Liver (tissue), 9 donors: ENCODE results near the gene IFRD2. TPM values are rescaled to one million over a fixed set of nuclear protein-coding genes. Genes with fewer than 3 reads are reported as not detected.

Source experiments
- DNase-seq: peaks from one replicate; pipeline ENCODE4 v3.0.0-alpha.2; 2017; ENCODE audit warnings: low spot score
- H3K27ac ChIP-seq, 2 donors: one replicate each; pipeline ENCODE4 v1.7.0; 2013; ENCODE audit warnings: inconsistent platforms in 2 of 2, low read length in 2 of 2, control low read depth in 1 of 2, low read depth in 1 of 2, mild to moderate bottlenecking in 1 of 2
- H3K27me3 ChIP-seq, 4 donors: one replicate each; pipeline versions ENCODE4 v1.6.1 to v1.7.0; 2013; ENCODE audit warnings: low read length in 3 of 4, inconsistent platforms in 1 of 4, mild to moderate bottlenecking in 1 of 4, moderate library complexity in 1 of 4; ENCODE audit not compliant: control insufficient read depth in 4 of 4, insufficient read depth in 4 of 4
- H3K36me3 ChIP-seq, 4 donors: one replicate each; pipeline versions ENCODE4 v1.6.1 to v1.7.0; 2013; ENCODE audit warnings: low read length in 3 of 4, mild to moderate bottlenecking in 3 of 4, low read depth in 1 of 4, moderate library complexity in 1 of 4; ENCODE audit not compliant: control insufficient read depth in 4 of 4, insufficient read depth in 3 of 4
- H3K4me1 ChIP-seq, 4 donors: one replicate each; pipeline versions ENCODE4 v1.6.1 to v1.7.0; 2013; ENCODE audit warnings: low read length in 3 of 4, mild to moderate bottlenecking in 3 of 4, moderate library complexity in 1 of 4; ENCODE audit not compliant: control insufficient read depth in 4 of 4, insufficient read depth in 4 of 4
- H3K4me3 ChIP-seq, 3 donors: one replicate each; pipeline versions ENCODE4 v1.6.1 to v1.7.0; 2013; ENCODE audit warnings: low read length in 3 of 3, control low read depth in 1 of 3, low read depth in 1 of 3, mild to moderate bottlenecking in 1 of 3
- H3K9ac ChIP-seq, 2 donors: one replicate each; pipeline ENCODE4 v1.7.0; 2013; ENCODE audit warnings: low read length in 2 of 2, mild to moderate bottlenecking in 2 of 2, moderate library complexity in 2 of 2, control low read depth in 1 of 2, low read depth in 1 of 2
- H3K9me3 ChIP-seq, 4 donors: one replicate each; pipeline versions ENCODE4 v1.6.1 to v1.7.0; 2013; ENCODE audit warnings: low read length in 3 of 4; ENCODE audit not compliant: control insufficient read depth in 4 of 4
- ATF3 ChIP-seq: IDR thresholded peaks from 2 replicates; pipeline ENCODE4 v1.6.1; 2016; ENCODE audit warnings: antibody characterized with exemption
- CTCF ChIP-seq: fragments of 150-350 bp; IDR thresholded peaks from 2 replicates; pipeline ENCODE4 v1.5.1; 2017; ENCODE audit warnings: improper control_type of control experiment, low read depth, low read length; ENCODE audit not compliant: missing input control
- EGR1 ChIP-seq, 2 donors: IDR thresholded peaks; 2 replicates each; pipeline ENCODE4 v1.6.1; 2016 to 2018; ENCODE audit warnings: antibody characterized with exemption in 2 of 2, low read depth in 2 of 2
- FOXA2 ChIP-seq: IDR thresholded peaks from 2 replicates; pipeline ENCODE4 v1.6.1; 2016; ENCODE audit warnings: antibody characterized with exemption
- GABPA ChIP-seq, 2 donors: IDR thresholded peaks in 1 of 2; conservative IDR thresholded peaks in 1 of 2; 2 replicates each; pipeline ENCODE4 v1.6.1; 2016; ENCODE audit warnings: antibody characterized with exemption in 2 of 2, mild to moderate bottlenecking in 1 of 2, moderate library complexity in 1 of 2
- HNF4A ChIP-seq, 2 donors: conservative IDR thresholded peaks; 2 replicates each; pipeline ENCODE4 v1.6.1; 2016; ENCODE audit warnings: antibody characterized with exemption in 2 of 2, mild to moderate bottlenecking in 2 of 2
- HNF4G ChIP-seq: IDR thresholded peaks from 2 replicates; pipeline ENCODE4 v1.6.1; 2016; ENCODE audit warnings: antibody characterized with exemption
- MAX ChIP-seq: IDR thresholded peaks from 2 replicates; pipeline ENCODE4 v1.6.1; 2016; ENCODE audit warnings: antibody characterized with exemption
- NR2F2 ChIP-seq: IDR thresholded peaks from 2 replicates; pipeline ENCODE4 v1.6.1; 2016; ENCODE audit warnings: antibody characterized with exemption
- RAD21 ChIP-seq, 2 donors: IDR thresholded peaks; 2 replicates each; pipeline ENCODE4 v1.6.1; 2016; ENCODE audit warnings: antibody characterized with exemption in 2 of 2, mild to moderate bottlenecking in 2 of 2
- REST ChIP-seq: IDR thresholded peaks from 2 replicates; pipeline ENCODE4 v1.6.1; 2016; ENCODE audit warnings: antibody characterized with exemption, mild to moderate bottlenecking
- RXRA ChIP-seq, 2 donors: IDR thresholded peaks; 2 replicates each; pipeline ENCODE4 v1.6.1; 2017 to 2018; ENCODE audit warnings: antibody characterized with exemption in 2 of 2, mild to moderate bottlenecking in 1 of 2
- SP1 ChIP-seq: IDR thresholded peaks from 2 replicates; pipeline ENCODE4 v1.6.1; 2018; ENCODE audit warnings: antibody characterized with exemption, mild to moderate bottlenecking
- TAF1 ChIP-seq: conservative IDR thresholded peaks from 2 replicates; pipeline ENCODE4 v1.6.1; 2016; ENCODE audit warnings: antibody characterized with exemption, mild to moderate bottlenecking
- YY1 ChIP-seq: IDR thresholded peaks from 2 replicates; pipeline ENCODE4 v1.6.1; 2016; ENCODE audit warnings: antibody characterized with exemption, mild to moderate bottlenecking
- WGBS: extraction: QIAGEN DNeasy Blood & Tissue Kit; methylation state at CpG from one replicate; pipeline ENCODE4 v1.1.7; 2013; 5-methylcytosine and 5-hydroxymethylcytosine counted together
- polyA plus RNA-seq, 2 donors: library from polyadenylated mRNA; stranded (reverse) in 1 of 2; unstranded in 1 of 2; fragments of 200-250 nt in 1 of 2; fragments of >200 nt in 1 of 2; fragmentation: Nextera tagmentation in 1 of 2; extraction: Ambion mirVana in 1 of 2; gene quantifications; one replicate each; pipeline versions ENCODE4 v1.2.1 to v1.2.3, GENCODE V29; 2013 to 2015
- total RNA-seq, 2 donors: library from RNA; depleted of rRNA; stranded (reverse); fragments of >200 nt; gene quantifications; one replicate each; pipeline ENCODE4 v1.2.3, GENCODE V29; 2014
- donor health status: healthy.
- donor health status: healthy.
- donor health status: healthy.
- donor health status: healthy.
- donor health status: healthy.

The IFRD2 gene
- total and polyA plus RNA-seq, 4 donors, result 55.7 to 91.2 (median 63.2) TPM

GRCh38 chr3:50256978-50257890, 35.0 kb downstream of the IFRD2 start:
- Histone ChIP-seq H3K4me1 (peaks cover 14 to 42% (median 27%) of the 10 kb centered on the region in 4 donors), H3K4me3 (no peak overlapping the region), H3K9me3 (no peaks in the 10 kb centered on the region), H3K36me3 (peaks cover 12 to 23% (median 20%) of the 10 kb centered on the region in 4 donors), H3K27me3 (no peaks in the 10 kb centered on the region), H3K9ac (no peak overlapping the region), H3K27ac (no peak overlapping the region)
- no peak for TF ChIP-seq YY1
- peak; percentile 62 to 73 for TF ChIP-seq RAD21 (IDR thresholded peaks at IDR 0.05)
- TF ChIP-seq MAX, result no peak
- TF ChIP-seq GABPA (IDR thresholded peaks at IDR 0.05 in 1 of 2, conservative IDR thresholded peaks at IDR 0.05 in 1 of 2), result no peak
- no peak for TF ChIP-seq NR2F2
- no peak for TF ChIP-seq TAF1
- TF ChIP-seq CTCF, result peak; percentile 37
- TF ChIP-seq ATF3, result no peak
- no peak for TF ChIP-seq HNF4G
- no peak for TF ChIP-seq EGR1 (IDR thresholded peaks at IDR 0.05; ENCODE audit: low read depth in 2 of 2)
- TF ChIP-seq HNF4A (conservative IDR thresholded peaks at IDR 0.05), result no peak
- TF ChIP-seq FOXA2, result no peak
- 92% methylated on average over 20 of the region's 20 CpGs for WGBS
- DNase-seq, result no peak

GRCh38 chr3:50255251-50255615, 37.0 kb downstream of the IFRD2 start:
- 86% methylated on average over 9 of the region's 9 CpGs for WGBS
- no peak for TF ChIP-seq FOXA2
- TF ChIP-seq GABPA (IDR thresholded peaks at IDR 0.05 in 1 of 2, conservative IDR thresholded peaks at IDR 0.05 in 1 of 2), result no peak
- TF ChIP-seq RXRA (IDR thresholded peaks at IDR 0.05), result no peak
- no peak for TF ChIP-seq RAD21 (IDR thresholded peaks at IDR 0.05)
- TF ChIP-seq TAF1, result no peak
- no peak for TF ChIP-seq MAX
- TF ChIP-seq CTCF, result no peak
- no peak for TF ChIP-seq REST
- TF ChIP-seq HNF4A (conservative IDR thresholded peaks at IDR 0.05), result no peak
- TF ChIP-seq SP1, result no peak
- no peak for TF ChIP-seq HNF4G
- DNase-seq, result no peak
- peaks cover 14 to 26% (median 21%) of the 10 kb centered on the region in 4 donors for H3K36me3 ChIP-seq
- no peaks in the 10 kb centered on the region for H3K27me3 ChIP-seq
- H3K9me3 ChIP-seq, result no peaks in the 10 kb centered on the region
- no peak overlapping the region for H3K4me3 ChIP-seq
- H3K27ac ChIP-seq, result peak overlapping the region; percentile 83 to 96
- H3K9ac ChIP-seq, result no peak overlapping the region
- peaks cover 11 to 43% (median 23%) of the 10 kb centered on the region in 4 donors for H3K4me1 ChIP-seq
